ENCODE results near the gene TTC24.

The TTC24 gene

DNA sequence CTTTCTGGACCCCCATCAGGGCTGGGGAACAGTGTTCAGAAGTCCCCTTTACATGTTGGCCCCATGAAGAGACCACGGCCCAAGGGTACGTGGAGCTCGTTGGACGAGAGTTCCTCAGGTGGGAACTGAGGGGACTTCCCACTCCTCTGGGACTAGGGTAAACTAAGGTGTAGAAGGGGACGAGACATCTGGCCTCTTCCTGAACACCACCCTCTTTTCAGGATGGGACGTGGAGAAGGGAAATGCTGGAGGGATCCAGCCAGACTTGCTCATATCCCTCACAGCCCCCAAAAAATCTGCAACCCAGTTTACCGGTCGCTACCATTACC, 14.1 kb downstream of the TTC24 start:
- no peak for ATAC-seq (ENCODE audit: low read depth)
- no peak for DNase-seq (ENCODE audit: low spot score)
- TF ChIP-seq, protein P1, sequence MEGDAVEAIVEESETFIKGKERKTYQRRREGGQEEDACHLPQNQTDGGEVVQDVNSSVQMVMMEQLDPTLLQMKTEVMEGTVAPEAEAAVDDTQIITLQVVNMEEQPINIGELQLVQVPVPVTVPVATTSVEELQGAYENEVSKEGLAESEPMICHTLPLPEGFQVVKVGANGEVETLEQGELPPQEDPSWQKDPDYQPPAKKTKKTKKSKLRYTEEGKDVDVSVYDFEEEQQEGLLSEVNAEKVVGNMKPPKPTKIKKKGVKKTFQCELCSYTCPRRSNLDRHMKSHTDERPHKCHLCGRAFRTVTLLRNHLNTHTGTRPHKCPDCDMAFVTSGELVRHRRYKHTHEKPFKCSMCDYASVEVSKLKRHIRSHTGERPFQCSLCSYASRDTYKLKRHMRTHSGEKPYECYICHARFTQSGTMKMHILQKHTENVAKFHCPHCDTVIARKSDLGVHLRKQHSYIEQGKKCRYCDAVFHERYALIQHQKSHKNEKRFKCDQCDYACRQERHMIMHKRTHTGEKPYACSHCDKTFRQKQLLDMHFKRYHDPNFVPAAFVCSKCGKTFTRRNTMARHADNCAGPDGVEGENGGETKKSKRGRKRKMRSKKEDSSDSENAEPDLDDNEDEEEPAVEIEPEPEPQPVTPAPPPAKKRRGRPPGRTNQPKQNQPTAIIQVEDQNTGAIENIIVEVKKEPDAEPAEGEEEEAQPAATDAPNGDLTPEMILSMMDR (IDR thresholded peaks at IDR 0.05; ENCODE audit: poor library complexity, severe bottlenecking): no peak
- H3K4me3 ChIP-seq (ENCODE audit: severe bottlenecking): no peak overlapping the region
- peaks cover 5% of the 10 kb centered on the region for H3K4me1 ChIP-seq (ENCODE audit: insufficient read depth, poor library complexity, severe bottlenecking)
- H3K36me3 ChIP-seq (ENCODE audit: low read depth): peaks cover 60% of the 10 kb centered on the region
- H3K9me3 ChIP-seq (ENCODE audit: severe bottlenecking): no peaks in the 10 kb centered on the region
- H3K27ac ChIP-seq (ENCODE audit: poor library complexity, severe bottlenecking): no peak overlapping the region
- no peaks in the 10 kb centered on the region for H3K27me3 ChIP-seq (ENCODE audit: insufficient read depth, poor library complexity, severe bottlenecking)

GRCh38 chr1:156594190-156594589, 14.7 kb downstream of the TTC24 start:
- H3K27me3 ChIP-seq (ENCODE audit: insufficient read depth, poor library complexity, severe bottlenecking): no peaks in the 10 kb centered on the region
- no peak overlapping the region for H3K27ac ChIP-seq (ENCODE audit: poor library complexity, severe bottlenecking)
- peaks cover 66% of the 10 kb centered on the region for H3K36me3 ChIP-seq (ENCODE audit: low read depth)
- DNase-seq (ENCODE audit: low spot score): no peak
- no peak for ATAC-seq (ENCODE audit: low read depth)
- H3K9me3 ChIP-seq (ENCODE audit: severe bottlenecking): no peaks in the 10 kb centered on the region
- peaks cover 5% of the 10 kb centered on the region for H3K4me1 ChIP-seq (ENCODE audit: insufficient read depth, poor library complexity, severe bottlenecking)
- H3K4me3 ChIP-seq (ENCODE audit: severe bottlenecking): no peak overlapping the region
- TF ChIP-seq, protein P1 (IDR thresholded peaks at IDR 0.05; ENCODE audit: poor library complexity, severe bottlenecking): no peak

GRCh38 chr1:156595016-156595415, 15.5 kb downstream of the TTC24 start:
- TF ChIP-seq, protein P1 (IDR thresholded peaks at IDR 0.05; ENCODE audit: poor library complexity, severe bottlenecking): no peak
- peaks cover 73% of the 10 kb centered on the region for H3K36me3 ChIP-seq (ENCODE audit: low read depth)
- H3K27me3 ChIP-seq (ENCODE audit: insufficient read depth, poor library complexity, severe bottlenecking): no peaks in the 10 kb centered on the region
- no peak overlapping the region for H3K27ac ChIP-seq (ENCODE audit: poor library complexity, severe bottlenecking)
- peaks cover 5% of the 10 kb centered on the region for H3K4me1 ChIP-seq (ENCODE audit: insufficient read depth, poor library complexity, severe bottlenecking)
- no peaks in the 10 kb centered on the region for H3K9me3 ChIP-seq (ENCODE audit: severe bottlenecking)
- ATAC-seq (ENCODE audit: low read depth): no peak
- no peak for DNase-seq (ENCODE audit: low spot score)
- no peak overlapping the region for H3K4me3 ChIP-seq (ENCODE audit: severe bottlenecking)

DNA sequence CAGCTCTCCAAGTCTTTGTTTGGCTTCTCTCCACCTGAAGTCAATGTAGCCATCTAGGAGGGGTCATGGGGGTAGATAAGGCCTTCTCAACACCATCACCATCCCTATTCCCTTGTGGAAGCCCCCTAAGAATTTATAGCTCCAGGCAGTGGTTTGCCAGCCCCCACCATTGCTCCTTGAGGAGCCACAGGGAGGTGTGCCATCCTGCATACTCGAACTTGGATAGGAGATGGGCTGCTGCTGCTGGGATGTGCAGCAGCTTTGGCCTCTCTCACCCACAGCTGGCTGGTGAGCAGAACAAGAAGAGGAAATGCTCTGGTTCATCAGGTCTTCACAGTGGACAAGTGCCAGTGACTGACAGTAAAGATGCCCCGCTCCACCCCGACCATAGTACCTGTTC, 16.9 kb downstream of the TTC24 start:
- no peaks in the 10 kb centered on the region for H3K9me3 ChIP-seq (ENCODE audit: severe bottlenecking)
- ATAC-seq (ENCODE audit: low read depth): no peak
- DNase-seq (ENCODE audit: low spot score): no peak
- peaks cover 73% of the 10 kb centered on the region for H3K36me3 ChIP-seq (ENCODE audit: low read depth)
- TF ChIP-seq, protein P1 (IDR thresholded peaks at IDR 0.05; ENCODE audit: poor library complexity, severe bottlenecking): no peak
- no peak overlapping the region for H3K27ac ChIP-seq (ENCODE audit: poor library complexity, severe bottlenecking)
- no peaks in the 10 kb centered on the region for H3K4me1 ChIP-seq (ENCODE audit: insufficient read depth, poor library complexity, severe bottlenecking)
- H3K4me3 ChIP-seq (ENCODE audit: severe bottlenecking): no peak overlapping the region
- H3K27me3 ChIP-seq (ENCODE audit: insufficient read depth, poor library complexity, severe bottlenecking): no peaks in the 10 kb centered on the region

DNA sequence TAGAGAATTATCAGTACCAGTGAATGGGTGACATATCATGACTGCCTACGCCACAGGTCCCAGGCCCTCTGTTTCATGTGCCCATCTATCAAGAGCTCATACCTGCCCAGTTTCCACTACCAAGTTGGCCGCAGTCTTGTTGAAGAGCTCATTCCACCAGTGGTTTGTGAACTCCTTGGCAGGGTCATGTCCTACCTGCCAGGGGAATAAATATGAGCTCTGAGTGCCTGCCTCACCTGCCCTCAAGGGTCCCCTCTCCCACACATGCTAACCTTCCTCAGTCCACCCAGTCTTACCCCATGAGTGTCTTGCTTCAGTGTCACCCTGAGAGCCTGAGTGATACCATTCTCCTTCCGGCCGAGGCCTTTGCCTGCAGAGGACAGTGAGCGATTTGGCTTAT, 18.6 kb downstream of the TTC24 start:
- TF ChIP-seq, protein P1 (IDR thresholded peaks at IDR 0.05; ENCODE audit: poor library complexity, severe bottlenecking): no peak
- Histone ChIP-seq H3K4me1 (ENCODE audit: insufficient read depth, poor library complexity, severe bottlenecking) (peaks cover 8% of the 10 kb centered on the region), H3K27ac (ENCODE audit: poor library complexity, severe bottlenecking) (no peak overlapping the region), H3K4me3 (ENCODE audit: severe bottlenecking) (no peak overlapping the region), H3K27me3 (ENCODE audit: insufficient read depth, poor library complexity, severe bottlenecking) (no peaks in the 10 kb centered on the region), H3K9me3 (ENCODE audit: severe bottlenecking) (no peaks in the 10 kb centered on the region), H3K36me3 (ENCODE audit: low read depth) (peaks cover 65% of the 10 kb centered on the region)
- no peak for ATAC-seq (ENCODE audit: low read depth)
- no peak for DNase-seq (ENCODE audit: low spot score)

All from RWPE2 (cell line).